ENCODE data around the gene PLA2G4F.

DNA sequence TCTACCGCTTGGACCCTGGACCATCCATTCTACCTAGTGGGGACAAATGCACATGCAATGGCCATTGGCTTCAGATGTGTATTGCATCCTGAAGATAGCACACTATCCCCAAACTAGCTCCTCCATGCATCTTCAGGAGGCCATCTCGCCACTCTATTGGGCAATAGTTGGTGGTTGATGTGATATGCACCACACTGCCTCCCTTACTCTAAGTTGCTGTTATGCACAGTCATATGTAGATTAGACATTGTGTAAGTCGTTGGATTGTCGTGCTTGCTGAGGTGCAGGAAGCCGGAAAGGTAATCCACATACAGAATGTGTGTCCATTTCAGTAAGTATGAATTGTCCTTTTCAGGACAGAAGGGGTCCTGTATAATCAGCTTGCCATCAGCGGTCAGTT lies 35.4 kb downstream of the PLA2G4F start:
- TF ChIP-seq MZF1 (tag by site-specific recombination; IDR thresholded peaks at IDR 0.05; ENCODE audit: borderline replicate concordance) (no peak), CTCF (tag by site-specific recombination; IDR thresholded peaks at IDR 0.05) (no peak), ZNF266 (tag by site-specific recombination; IDR thresholded peaks at IDR 0.05; ENCODE audit: low read depth) (no peak), ZNF514 (tag by site-specific recombination; IDR thresholded peaks at IDR 0.05) (no peak), ZNF626 (tag by site-specific recombination; IDR thresholded peaks at IDR 0.05) (no peak)

All from HEK293 (cell line).